OCI-LY7 (cell line): Measurements from ENCODE around the gene ZNF619. TPM values are rescaled to one million over a fixed set of nuclear protein-coding genes. Genes with fewer than 3 reads are reported as not detected.

ENCODE experiments used
- BruUV-seq: library from RNA; stranded (reverse); fragments of 400-500 nt; replicated peaks from 2 replicates; lab custom pipeline; 2021; lab: Mats Ljungman, UMichigan
- CTCF ChIA-PET: fragments of 300-600 bp; sonication (Branson Sonifier 250); formaldehyde crosslinking; loops from one replicate; lab custom pipeline; 2022; ENCODE audit warnings: antibody characterized with exemption; ENCODE audit not compliant: unreplicated experiment; lab: Charles Lee
- POLR2A ChIA-PET: fragments of 300-600 bp; sonication (Branson Sonifier 250); formaldehyde crosslinking; loops from one replicate; lab custom pipeline; 2022; ENCODE audit warnings: antibody characterized with exemption; lab: Charles Lee
- DNase-seq: peaks from one replicate; pipeline ENCODE4 v3.0.0-alpha.2; 2015; ENCODE audit warnings: low spot score
- H2AFZ ChIP-seq: fragments of 200-600 bp; sonication (generic), shearing (Covaris generic); 2 replicates; pipeline ENCODE4 v1.6.1; 2014; ENCODE audit warnings: mild to moderate bottlenecking, antibody characterized with exemption, low read length, moderate library complexity
- H3K27ac ChIP-seq: fragments of 200-600 bp; sonication (generic); 2 replicates; pipeline ENCODE4 v1.5.1; 2014; ENCODE audit warnings: mixed run types, low read depth, mild to moderate bottlenecking, moderate library complexity, low read length, inconsistent platforms; ENCODE audit not compliant: poor library complexity, severe bottlenecking
- H3K36me3 ChIP-seq: fragments of 200-600 bp; sonication (generic); 2 replicates; pipeline ENCODE4 v1.6.1; 2014; ENCODE audit warnings: mild to moderate bottlenecking, antibody characterized with exemption, low read length, moderate library complexity, mixed read lengths; ENCODE audit not compliant: insufficient read depth
- H3K4me1 ChIP-seq: fragments of 200-600 bp; sonication (generic); 2 replicates; pipeline ENCODE4 v1.5.1; 2014; ENCODE audit warnings: mild to moderate bottlenecking, low read length; ENCODE audit not compliant: insufficient read depth, poor library complexity, severe bottlenecking
- H3K4me2 ChIP-seq: fragments of 200-600 bp; sonication (generic); 2 replicates; pipeline ENCODE4 v1.6.1; 2014; ENCODE audit warnings: mild to moderate bottlenecking, low read length
- H3K4me3 ChIP-seq: fragments of 200-600 bp; sonication (generic); 2 replicates; pipeline ENCODE4 v1.5.1; 2014; ENCODE audit warnings: mild to moderate bottlenecking, low read depth, low read length; ENCODE audit not compliant: poor library complexity, severe bottlenecking
- H3K79me2 ChIP-seq: fragments of 200-600 bp; sonication (generic); 2 replicates; pipeline ENCODE4 v1.6.1; 2016; ENCODE audit warnings: low read depth, mild to moderate bottlenecking, low read length, moderate library complexity, mixed read lengths; ENCODE audit not compliant: insufficient read depth
- H3K9me2 ChIP-seq: fragments of 200-600 bp; sonication (generic); 2 replicates; pipeline ENCODE4 v1.6.1; 2016; ENCODE audit warnings: mild to moderate bottlenecking, low read length, mixed read lengths; ENCODE audit not compliant: insufficient read depth
- H3K9me3 ChIP-seq: fragments of 200-600 bp; sonication (generic); 2 replicates; pipeline ENCODE4 v1.6.1; 2014; ENCODE audit warnings: mild to moderate bottlenecking, mixed run types, low read length, mixed read lengths
- H4K20me1 ChIP-seq: fragments of 200-600 bp; sonication (generic); 2 replicates; pipeline ENCODE4 v1.6.1; 2014; ENCODE audit warnings: mild to moderate bottlenecking, antibody characterized with exemption, low read length, moderate library complexity, mixed read lengths; ENCODE audit not compliant: insufficient read depth
- CTCF ChIP-seq: fragments of 200-600 bp; sonication (generic); conservative IDR thresholded peaks from 2 replicates; pipeline ENCODE4 v1.5.1; 2014; ENCODE audit warnings: mild to moderate bottlenecking, antibody characterized with exemption, low read length, moderate library complexity, mixed read lengths
- EZH2phosphoT487 ChIP-seq: fragments of 200-600 bp; sonication (generic); IDR thresholded peaks from 2 replicates; pipeline ENCODE4 v1.6.1; 2018; ENCODE audit warnings: low read depth, borderline replicate concordance, mild to moderate bottlenecking, mixed run types, antibody characterized with exemption, low read length, moderate library complexity, mixed read lengths
- intact Hi-C: fragments of 100-400 bp; cut with micrococcal nuclease; formaldehyde crosslinking; loops from one replicate; pipeline ENCODE4 v1.10.0; 2022; ENCODE audit not compliant: unreplicated experiment
- total RNA-seq, 2 experiments: library from RNA; depleted of rRNA in 1 of 2; stranded (reverse); fragments of >200 nt in 1 of 2; shearing (Covaris generic) in 1 of 2; gene quantifications; 2 replicates each; pipeline ENCODE4 v1.2.3, GENCODE V29; 2014 to 2022

Gene ZNF619
- total RNA-seq, 2 experiments from 2014 or later, result 0.16 to 0.80 TPM

- Histone ChIP-seq H3K4me1 (peaks cover 26% of the 10 kb centered on the region), H3K27ac (peak overlapping the region; percentile 64), H3K9me3 (no peaks in the 10 kb centered on the region), H3K4me2 (peak overlapping the region; percentile 86), H4K20me1 (no peaks in the 10 kb centered on the region), H3K79me2 (peaks cover 11% of the 10 kb centered on the region), H3K36me3 (peaks cover 2% of the 10 kb centered on the region), H3K4me3 (peak overlapping the region; percentile 72), H3K9me2 (no peaks in the 10 kb centered on the region), H2AFZ (peak overlapping the region; percentile 87)
- BruUV-seq, result no TSS peak
- DNase-seq, result no peak
- no peak for TF ChIP-seq CTCF
- no peak for TF ChIP-seq EZH2phosphoT487
- CTCF ChIA-PET, result no interaction called here
- POLR2A ChIA-PET, result interaction anchor here (0.6 to 2.5 kb wide), 5 partner anchors 9 to 172 kb away, joined by 3 to 7 read pairs (median 3); partner anchors contain the start of gene ZNF621
- intact Hi-C loops, result loop anchor here (2.0 to 10.0 kb wide), 3 partner anchors 126 to 1512 kb away; partner anchors contain the start of genes EIF1B and ULK4
Measured at GRCh38 chr3:40452562-40452875, 24.4 kb upstream of the ZNF619 start.

- peak; percentile 98 for DNase-seq
- BruUV-seq, result no TSS peak
- Histone ChIP-seq H3K4me2 (peak overlapping the region; percentile 86), H3K4me3 (peak overlapping the region; percentile 72), H3K36me3 (peaks cover 8% of the 10 kb centered on the region), H4K20me1 (peaks cover 3% of the 10 kb centered on the region; the same call in 1 of the 2 replicates), H3K9me3 (no peaks in the 10 kb centered on the region), H3K4me1 (peaks cover 26% of the 10 kb centered on the region), H3K27ac (peak overlapping the region; percentile 64), H3K9me2 (no peaks in the 10 kb centered on the region), H2AFZ (peak overlapping the region; percentile 87), H3K79me2 (peaks cover 16% of the 10 kb centered on the region)
- ChIA-PET POLR2A (interaction anchor here (0.5 to 2.5 kb wide), 8 partner anchors 8 to 171 kb away, joined by 3 to 8 read pairs (median 3); partner anchors contain the start of gene ZNF621), CTCF (no interaction called here)
- no peak for TF ChIP-seq CTCF
- TF ChIP-seq EZH2phosphoT487, result no peak
- intact Hi-C loops, result loop anchor here (1.0 to 10.0 kb wide), 4 partner anchors 71 to 1512 kb away; partner anchors contain the start of genes EIF1B, ULK4 and ZNF621
Measured at GRCh38 chr3:40452876-40453730, 23.8 kb upstream of the ZNF619 start.
